ENCODE data around the gene LPP. TPM values are rescaled to one million over a fixed set of nuclear protein-coding genes. Genes with fewer than 3 reads are reported as not detected.

Gene LPP
- total RNA-seq, 1 experiment from 2014 or later, result 148 TPM

DNA sequence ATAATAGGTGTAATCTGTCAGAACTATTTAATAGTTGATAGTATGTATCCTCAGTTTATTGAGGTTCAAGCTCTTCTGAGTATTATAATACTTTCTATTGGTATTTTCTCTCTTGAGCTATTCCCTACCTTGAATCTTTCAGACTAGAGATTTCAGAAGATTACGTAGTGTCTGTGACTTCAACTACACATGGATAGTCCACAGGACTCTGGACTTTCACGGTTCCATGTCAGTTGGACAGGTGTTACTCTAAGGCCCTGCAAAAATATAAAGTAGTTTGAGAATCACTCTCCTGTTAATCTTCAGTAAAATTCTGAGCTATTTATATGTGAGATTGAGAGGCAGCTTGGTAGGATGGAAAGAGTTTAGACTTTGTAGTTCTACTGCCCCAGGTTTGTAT is 664.3 kb downstream of the LPP start:
- Histone ChIP-seq H3K4me2 (peak overlapping the region; percentile 60), H3K79me2 (ENCODE audit: low read depth) (no peaks in the 10 kb centered on the region), H3K9me3 (ENCODE audit: insufficient read depth, low read depth) (no peaks in the 10 kb centered on the region), H2AFZ (no peak overlapping the region), H3K27me3 (ENCODE audit: insufficient read depth, low read depth) (no peaks in the 10 kb centered on the region), H3K36me3 (ENCODE audit: low read depth) (no peaks in the 10 kb centered on the region), H3K4me1 (replicated peaks; ENCODE audit: insufficient read depth) (peaks cover 33% of the 10 kb centered on the region), H3K9me2 (ENCODE audit: insufficient read depth) (no peaks in the 10 kb centered on the region), H3K4me3 (no peak overlapping the region; the same call in 1 of the 2 replicates), H3F3A (ENCODE audit: insufficient read depth, low read depth) (peaks cover 34% of the 10 kb centered on the region), H3K27ac (peak overlapping the region; percentile 82), H4K20me1 (ENCODE audit: insufficient read depth) (no peaks in the 10 kb centered on the region)
- no peak for DNase-seq
- no TSS peak for BruUV-seq (replicated peaks)
- ChIA-PET POLR2A (ENCODE audit: unreplicated experiment) (interaction anchor here (1.0 to 1.2 kb wide), 2 partner anchors 129 to 1073 kb away, joined by 4 to 5 read pairs; partner anchors contain the start of gene BCL6), CTCF (interaction anchor here (1.0 kb wide), 1 partner anchor 135 kb away, joined by 6 read pairs; no protein-coding TSS in a partner anchor)
- no peak for TF ChIP-seq EZH2 (IDR thresholded peaks at IDR 0.05; ENCODE audit: low read depth)
- TF ChIP-seq, protein P1, sequence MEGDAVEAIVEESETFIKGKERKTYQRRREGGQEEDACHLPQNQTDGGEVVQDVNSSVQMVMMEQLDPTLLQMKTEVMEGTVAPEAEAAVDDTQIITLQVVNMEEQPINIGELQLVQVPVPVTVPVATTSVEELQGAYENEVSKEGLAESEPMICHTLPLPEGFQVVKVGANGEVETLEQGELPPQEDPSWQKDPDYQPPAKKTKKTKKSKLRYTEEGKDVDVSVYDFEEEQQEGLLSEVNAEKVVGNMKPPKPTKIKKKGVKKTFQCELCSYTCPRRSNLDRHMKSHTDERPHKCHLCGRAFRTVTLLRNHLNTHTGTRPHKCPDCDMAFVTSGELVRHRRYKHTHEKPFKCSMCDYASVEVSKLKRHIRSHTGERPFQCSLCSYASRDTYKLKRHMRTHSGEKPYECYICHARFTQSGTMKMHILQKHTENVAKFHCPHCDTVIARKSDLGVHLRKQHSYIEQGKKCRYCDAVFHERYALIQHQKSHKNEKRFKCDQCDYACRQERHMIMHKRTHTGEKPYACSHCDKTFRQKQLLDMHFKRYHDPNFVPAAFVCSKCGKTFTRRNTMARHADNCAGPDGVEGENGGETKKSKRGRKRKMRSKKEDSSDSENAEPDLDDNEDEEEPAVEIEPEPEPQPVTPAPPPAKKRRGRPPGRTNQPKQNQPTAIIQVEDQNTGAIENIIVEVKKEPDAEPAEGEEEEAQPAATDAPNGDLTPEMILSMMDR (conservative IDR thresholded peaks at IDR 0.05), result no peak
- intact Hi-C loops (cut with micrococcal nuclease; ENCODE audit: unreplicated experiment), result loop anchor here (5.0 to 10.0 kb wide), 2 partner anchors 653 to 756 kb away; no protein-coding TSS in a partner anchor

DNA sequence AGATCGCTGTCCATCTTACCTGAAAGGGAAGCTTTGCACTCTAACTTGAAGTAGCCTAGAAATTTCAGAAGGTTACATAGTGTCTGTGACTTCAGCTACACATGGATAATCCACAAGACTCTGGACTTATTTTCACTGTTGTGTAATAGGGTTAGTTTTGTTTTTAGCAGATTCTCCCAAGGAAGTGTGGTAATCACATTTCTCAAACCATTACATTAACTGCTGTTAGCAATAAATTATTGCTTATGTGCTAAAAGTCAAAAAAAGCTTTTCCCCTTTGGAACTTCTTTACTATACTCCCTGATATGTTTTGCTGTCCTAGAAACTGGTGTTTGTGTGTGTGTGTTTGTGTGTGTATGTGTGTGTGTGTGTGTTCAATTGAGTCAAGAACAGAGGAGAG is 666.0 kb downstream of the LPP start:
- CTCF ChIA-PET, result no interaction called here
- DNase-seq, result no peak

DNA sequence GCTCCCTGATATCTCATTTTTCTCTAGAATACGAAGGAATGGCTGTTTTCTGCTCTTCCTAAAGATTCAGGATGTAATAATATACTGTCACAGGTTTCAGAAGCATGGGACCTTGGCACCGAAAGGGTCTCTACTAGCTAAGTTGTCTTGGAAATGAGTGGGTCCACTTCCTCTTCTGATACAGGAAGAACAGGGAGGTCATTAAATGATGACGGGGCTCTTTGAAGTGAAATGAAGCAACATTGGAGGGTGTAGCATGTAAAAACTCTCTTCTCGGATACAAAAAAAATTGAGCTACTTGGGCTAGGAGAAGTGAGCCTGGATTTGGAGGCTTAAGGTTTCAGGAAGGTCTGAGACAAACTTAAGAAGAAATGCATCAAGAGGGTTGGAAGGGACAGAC is 668.0 kb downstream of the LPP start:
- Histone ChIP-seq H4K20me1 (ENCODE audit: insufficient read depth) (no peaks in the 10 kb centered on the region), H3K27me3 (ENCODE audit: insufficient read depth, low read depth) (no peaks in the 10 kb centered on the region), H3K9me3 (ENCODE audit: insufficient read depth, low read depth) (no peaks in the 10 kb centered on the region), H3K9me2 (ENCODE audit: insufficient read depth) (no peaks in the 10 kb centered on the region), H3K79me2 (ENCODE audit: low read depth) (no peaks in the 10 kb centered on the region), H3K4me2 (no peak overlapping the region), H3K4me1 (replicated peaks; ENCODE audit: insufficient read depth) (peaks cover 25% of the 10 kb centered on the region), H3K27ac (no peak overlapping the region), H2AFZ (no peak overlapping the region), H3K4me3 (no peak overlapping the region), H3F3A (ENCODE audit: insufficient read depth, low read depth) (peaks cover 20% of the 10 kb centered on the region), H3K36me3 (ENCODE audit: low read depth) (no peaks in the 10 kb centered on the region)
- ChIA-PET POLR2A (ENCODE audit: unreplicated experiment) (no interaction called here), CTCF (no interaction called here)
- no peak for TF ChIP-seq EZH2 (IDR thresholded peaks at IDR 0.05; ENCODE audit: low read depth)
- TF ChIP-seq, protein P1 (conservative IDR thresholded peaks at IDR 0.05), result no peak
- BruUV-seq (replicated peaks), result no TSS peak
- no peak for DNase-seq
- intact Hi-C loops (cut with micrococcal nuclease; ENCODE audit: unreplicated experiment), result no loop called here

More for the DNA sequence above, 666.0 kb downstream of the LPP start:
- H3K4me2 ChIP-seq, result no peak overlapping the region
- no peak overlapping the region for H3K27ac ChIP-seq
- H3K9me2 ChIP-seq (ENCODE audit: insufficient read depth), result no peaks in the 10 kb centered on the region
- no peaks in the 10 kb centered on the region for H3K9me3 ChIP-seq (ENCODE audit: insufficient read depth, low read depth)
- H3K79me2 ChIP-seq (ENCODE audit: low read depth), result no peaks in the 10 kb centered on the region
- H3K27me3 ChIP-seq (ENCODE audit: insufficient read depth, low read depth), result no peaks in the 10 kb centered on the region
- H3K36me3 ChIP-seq (ENCODE audit: low read depth), result no peaks in the 10 kb centered on the region
- no TSS peak for BruUV-seq (replicated peaks)
- no peak overlapping the region for H3K4me3 ChIP-seq
- TF ChIP-seq, protein P1 (conservative IDR thresholded peaks at IDR 0.05), result no peak
- no peak for TF ChIP-seq EZH2 (IDR thresholded peaks at IDR 0.05; ENCODE audit: low read depth)
- intact Hi-C loops (cut with micrococcal nuclease; ENCODE audit: unreplicated experiment), result loop anchor here (5.0 to 10.0 kb wide), 2 partner anchors 655 to 758 kb away; no protein-coding TSS in a partner anchor
- peaks cover 33% of the 10 kb centered on the region for H3K4me1 ChIP-seq (replicated peaks; ENCODE audit: insufficient read depth)
- POLR2A ChIA-PET (ENCODE audit: unreplicated experiment), result interaction anchor here (0.6 kb wide), 1 partner anchor 114 kb away, joined by 3 read pairs; no protein-coding TSS in a partner anchor
- H4K20me1 ChIP-seq (ENCODE audit: insufficient read depth), result no peaks in the 10 kb centered on the region
- H2AFZ ChIP-seq, result no peak overlapping the region
- peaks cover 34% of the 10 kb centered on the region for H3F3A ChIP-seq (ENCODE audit: insufficient read depth, low read depth)

Measured in PC-9 (cell line).